ENCODE data around the gene SOX18.

GRCh38 chr20:64029293-64030117, 19.9 kb downstream of the SOX18 start:
- no peak for TF ChIP-seq ZNF296 (CRISPR knock-in tag; conservative IDR thresholded peaks at IDR 0.05)
- no peak for TF ChIP-seq RERE (CRISPR knock-in tag; IDR thresholded peaks at IDR 0.05; ENCODE audit: low read depth)
- no peak for TF ChIP-seq ZNF414 (CRISPR knock-in tag; IDR thresholded peaks at IDR 0.05)
- no peak for TF ChIP-seq CTCF (CRISPR knock-in tag; IDR thresholded peaks at IDR 0.05)
- no peak for TF ChIP-seq CENPBD1 (CRISPR knock-in tag; IDR thresholded peaks at IDR 0.05; ENCODE audit: borderline replicate concordance, low read depth)
- TF ChIP-seq MAFF (IDR thresholded peaks at IDR 0.05; ENCODE audit: low read depth, low read length): no peak
- TF ChIP-seq MATR3 (CRISPR knock-in tag; IDR thresholded peaks at IDR 0.05): no peak
- no peak for TF ChIP-seq REST (IDR thresholded peaks at IDR 0.05; ENCODE audit: borderline replicate concordance in 1 of 2, low read depth in 1 of 2, low read length in 2 of 2)

Data from HepG2 (cell line).